Stimulated activated CD8-positive, alpha-beta memory T cell treated with anti-CD3 and anti-CD28 coated beads, Interleukin-7, amount 100 ng/mL, for 48 hours (primary cell): ENCODE measurements around the gene YIF1B.

ENCODE experiments used
- DNase-seq, 2 donors: peaks; one replicate each; pipeline ENCODE4 v3.0.0-alpha.2; 2020; ENCODE audit warnings: low read depth in 1 of 2; ENCODE audit errors: extremely low read depth in 1 of 2

YIF1B gene

GRCh38 chr19:38306236-38306635, 9.5 kb downstream of the YIF1B start:
- no peak for DNase-seq

- DNase-seq = no peak
These were observed 10.8 kb downstream of the YIF1B start for GRCh38 chr19:38304866-38305429.

GRCh38 chr19:38304352-38304865, 11.3 kb downstream of the YIF1B start:
- DNase-seq = no peak

GRCh38 chr19:38303517-38304351, 12.0 kb downstream of the YIF1B start, which contains the start of gene C19orf33:
TSS of gene C19orf33 (plus strand) at chr19:38304251. CDS start at chr19:38304262, 11 bp downstream.
- DNase-seq = no peak

GRCh38 chr19:38298821-38299680, 16.7 kb downstream of the YIF1B start:
- DNase-seq = no peak

GRCh38 chr19:38294090-38294489, 21.7 kb downstream of the YIF1B start:
- DNase-seq = no peak

- DNase-seq = no peak
These were observed 22.5 kb downstream of the YIF1B start for GRCh38 chr19:38293281-38293680.

- no peak for DNase-seq
These were observed 23.9 kb downstream of the YIF1B start for GRCh38 chr19:38291855-38292254.

- no peak for DNase-seq
These were observed 25.1 kb downstream of the YIF1B start for GRCh38 chr19:38290631-38291147.

GRCh38 chr19:38289955-38290354, 25.8 kb downstream of the YIF1B start:
- DNase-seq = no peak

GRCh38 chr19:38288123-38288855, 27.5 kb downstream of the YIF1B start:
- DNase-seq = no peak

- DNase-seq = no peak
These were observed 28.1 kb downstream of the YIF1B start for GRCh38 chr19:38287604-38288003.

GRCh38 chr19:38285567-38285966, 30.2 kb downstream of the YIF1B start:
- DNase-seq = no peak

- DNase-seq = no peak
These were observed 31.3 kb downstream of the YIF1B start for GRCh38 chr19:38284422-38284821.

GRCh38 chr19:38283271-38283670, 32.5 kb downstream of the YIF1B start:
- DNase-seq = no peak

GRCh38 chr19:38281811-38282566, 33.8 kb downstream of the YIF1B start:
- no peak for DNase-seq

GRCh38 chr19:38280030-38280921, 35.5 kb downstream of the YIF1B start:
- DNase-seq = no peak

GRCh38 chr19:38278751-38279150, 37.0 kb downstream of the YIF1B start:
- DNase-seq = no peak
